Lung microvascular endothelial cell (primary cell): ENCODE data around the gene ZHX3. TPM values are rescaled to one million over a fixed set of nuclear protein-coding genes. Genes with fewer than 3 reads are reported as not detected.

Experiments
- DNase-seq, 2 donors: peaks; one replicate each; pipeline versions ENCODE4 v3.0.0 to v3.0.0-alpha.2; 2010; ENCODE audit warnings: low read depth in 2 of 2
- total RNA-seq: library from RNA; depleted of rRNA; stranded (reverse); fragments of >200 nt; gene quantifications from 2 replicates; pipeline ENCODE4 v1.2.1, GENCODE V29; 2014

Gene ZHX3, protein sequence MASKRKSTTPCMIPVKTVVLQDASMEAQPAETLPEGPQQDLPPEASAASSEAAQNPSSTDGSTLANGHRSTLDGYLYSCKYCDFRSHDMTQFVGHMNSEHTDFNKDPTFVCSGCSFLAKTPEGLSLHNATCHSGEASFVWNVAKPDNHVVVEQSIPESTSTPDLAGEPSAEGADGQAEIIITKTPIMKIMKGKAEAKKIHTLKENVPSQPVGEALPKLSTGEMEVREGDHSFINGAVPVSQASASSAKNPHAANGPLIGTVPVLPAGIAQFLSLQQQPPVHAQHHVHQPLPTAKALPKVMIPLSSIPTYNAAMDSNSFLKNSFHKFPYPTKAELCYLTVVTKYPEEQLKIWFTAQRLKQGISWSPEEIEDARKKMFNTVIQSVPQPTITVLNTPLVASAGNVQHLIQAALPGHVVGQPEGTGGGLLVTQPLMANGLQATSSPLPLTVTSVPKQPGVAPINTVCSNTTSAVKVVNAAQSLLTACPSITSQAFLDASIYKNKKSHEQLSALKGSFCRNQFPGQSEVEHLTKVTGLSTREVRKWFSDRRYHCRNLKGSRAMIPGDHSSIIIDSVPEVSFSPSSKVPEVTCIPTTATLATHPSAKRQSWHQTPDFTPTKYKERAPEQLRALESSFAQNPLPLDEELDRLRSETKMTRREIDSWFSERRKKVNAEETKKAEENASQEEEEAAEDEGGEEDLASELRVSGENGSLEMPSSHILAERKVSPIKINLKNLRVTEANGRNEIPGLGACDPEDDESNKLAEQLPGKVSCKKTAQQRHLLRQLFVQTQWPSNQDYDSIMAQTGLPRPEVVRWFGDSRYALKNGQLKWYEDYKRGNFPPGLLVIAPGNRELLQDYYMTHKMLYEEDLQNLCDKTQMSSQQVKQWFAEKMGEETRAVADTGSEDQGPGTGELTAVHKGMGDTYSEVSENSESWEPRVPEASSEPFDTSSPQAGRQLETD
- 5.9 and 6.5 TPM in 2 replicates for total RNA-seq

DNA sequence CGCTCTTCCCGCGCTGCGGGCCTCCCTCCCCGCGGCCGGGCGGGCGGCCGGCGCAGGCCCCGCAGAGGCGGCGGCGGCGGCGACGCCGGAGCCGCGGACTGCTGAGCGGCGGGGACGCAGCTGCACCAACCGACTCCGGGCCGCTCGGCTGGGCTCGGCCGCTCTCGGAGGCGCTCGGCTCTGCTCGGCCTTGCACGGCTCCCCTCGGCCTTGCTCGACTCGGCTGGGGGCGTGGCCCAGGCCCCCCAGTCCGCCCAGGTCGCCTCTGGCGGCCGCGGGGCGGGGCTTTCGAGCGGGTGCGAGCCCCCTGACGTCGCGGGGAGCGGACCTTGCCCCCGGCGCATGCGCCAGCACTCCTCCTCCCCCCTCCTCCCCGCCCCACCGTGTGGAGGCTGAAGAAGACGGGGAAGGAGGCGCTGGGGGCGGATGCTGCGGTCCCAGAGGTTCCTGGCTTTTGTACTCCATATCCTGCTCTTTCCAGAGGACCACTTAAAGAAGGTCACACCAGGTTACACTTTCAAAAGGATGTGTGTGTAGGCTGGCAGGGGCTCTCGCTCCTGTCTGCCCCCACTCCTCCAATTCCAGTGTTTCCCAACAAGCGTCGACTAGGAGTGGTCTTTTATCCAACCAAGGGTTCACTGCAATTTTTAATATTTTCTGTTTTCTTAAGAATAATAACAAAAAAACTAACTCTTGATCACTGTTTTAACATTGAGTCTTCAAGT lies at the start of gene ZHX3:
Gene ZHX3 (minus strand): TSS at position 186 of the 725 bp plus-strand sequence. CDS start 112,815 bp downstream, outside the sequence.
- peak; percentile 97 for DNase-seq

DNA sequence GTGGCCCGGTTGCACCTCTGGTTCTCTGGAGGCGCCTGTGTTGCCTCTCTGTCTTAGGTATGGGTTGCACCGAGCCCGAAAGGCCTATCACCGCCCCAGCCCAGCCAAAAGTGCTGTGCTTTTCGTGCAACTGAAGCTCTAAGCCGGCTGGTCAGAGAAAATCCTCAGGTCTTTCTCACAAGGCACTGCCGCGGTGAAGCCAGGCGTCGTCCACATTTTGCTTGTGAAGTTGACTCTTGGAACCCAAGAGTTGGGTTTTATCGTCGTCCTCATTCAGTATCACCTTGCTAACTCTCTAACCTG lies 49.8 kb upstream of the ZHX3 start:
- no peak for DNase-seq

DNA sequence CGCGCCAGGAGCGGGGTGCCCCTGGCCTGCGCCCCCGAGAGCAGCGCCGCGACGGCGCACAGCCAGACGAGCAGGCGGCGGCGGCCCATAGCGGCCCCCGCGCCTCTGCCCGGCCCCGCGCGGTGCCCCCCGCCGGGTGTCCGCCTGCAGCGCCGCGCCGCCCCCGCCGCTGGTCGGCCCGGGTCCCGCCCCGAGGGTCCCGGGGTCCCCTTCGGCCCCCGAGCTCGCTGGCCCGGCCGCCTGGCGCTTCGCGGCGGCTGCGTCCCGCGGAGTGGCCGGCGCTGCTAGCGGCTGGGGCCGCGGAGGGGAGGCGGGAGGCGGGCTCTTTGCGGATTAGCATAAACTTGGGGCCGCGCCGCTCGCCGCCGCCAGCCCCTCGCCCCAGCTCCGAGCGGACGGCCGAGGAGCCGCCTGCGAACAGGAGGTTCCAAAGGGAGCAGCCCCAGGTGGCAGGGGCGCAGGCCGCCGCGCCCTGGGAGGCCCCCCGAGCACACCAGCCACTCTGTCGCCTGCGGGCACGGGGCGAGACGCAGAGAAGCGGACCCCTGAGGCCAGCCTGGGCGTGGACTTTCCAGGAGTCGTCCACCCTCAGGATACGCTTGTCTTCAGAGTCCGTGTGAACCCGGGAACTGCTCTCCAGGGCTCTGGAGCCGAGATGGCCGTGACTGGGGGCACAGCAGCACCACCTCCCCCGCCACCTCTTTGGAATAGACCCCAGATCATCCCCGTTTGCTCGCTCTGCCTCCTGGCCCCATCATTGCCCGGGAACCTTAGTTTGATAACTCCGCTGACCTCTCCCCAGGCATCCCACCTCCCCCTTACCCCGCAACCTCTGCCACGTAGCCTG lies 49.2 kb upstream of the ZHX3 start, which contains the start of gene EMILIN3:
Gene EMILIN3 (minus strand): TSS at position 273 of the 847 bp plus-strand sequence. CDS start 184 bp downstream, at position 89.
- no peak for DNase-seq

DNA sequence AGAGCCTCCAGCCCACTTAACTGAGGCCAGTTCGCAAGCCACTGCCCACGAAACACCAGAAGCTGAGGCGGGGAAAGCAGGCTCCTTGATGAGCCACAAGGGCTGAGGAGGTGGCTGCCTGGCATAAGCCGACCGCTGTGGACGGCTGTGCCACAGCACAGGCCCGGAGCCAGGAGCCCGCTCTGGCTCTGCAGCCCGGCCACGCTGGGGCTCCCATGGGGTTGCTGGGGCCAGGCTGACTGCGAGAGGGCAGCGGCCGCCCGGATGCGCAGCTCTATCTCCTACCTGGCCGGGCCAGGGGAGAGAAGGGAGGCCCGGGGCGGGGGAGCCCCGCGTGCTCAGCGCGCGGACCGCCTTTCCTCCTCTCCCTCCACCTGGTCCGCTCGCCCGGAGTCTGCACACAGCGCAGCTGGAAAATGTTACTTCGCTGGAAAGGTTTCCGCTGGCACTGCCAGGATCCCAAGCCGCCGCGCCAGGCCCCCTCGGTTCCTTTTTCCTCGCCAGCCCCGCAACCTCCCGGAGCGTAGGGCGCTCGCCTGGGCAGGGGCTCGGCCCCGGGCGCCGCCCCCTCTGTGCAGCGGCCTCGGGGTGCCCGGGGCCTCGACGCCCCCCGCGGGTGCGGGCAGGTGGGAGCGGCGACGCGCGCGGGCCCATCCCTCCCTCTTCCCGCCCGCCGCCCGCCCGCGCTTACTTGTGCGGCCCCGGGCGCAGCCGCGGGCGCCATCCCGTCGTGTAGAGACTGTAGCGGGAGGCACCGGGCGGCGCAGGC lies 48.4 kb upstream of the ZHX3 start:
- DNase-seq = peak in 1 of 2 donors; percentile 29

DNA sequence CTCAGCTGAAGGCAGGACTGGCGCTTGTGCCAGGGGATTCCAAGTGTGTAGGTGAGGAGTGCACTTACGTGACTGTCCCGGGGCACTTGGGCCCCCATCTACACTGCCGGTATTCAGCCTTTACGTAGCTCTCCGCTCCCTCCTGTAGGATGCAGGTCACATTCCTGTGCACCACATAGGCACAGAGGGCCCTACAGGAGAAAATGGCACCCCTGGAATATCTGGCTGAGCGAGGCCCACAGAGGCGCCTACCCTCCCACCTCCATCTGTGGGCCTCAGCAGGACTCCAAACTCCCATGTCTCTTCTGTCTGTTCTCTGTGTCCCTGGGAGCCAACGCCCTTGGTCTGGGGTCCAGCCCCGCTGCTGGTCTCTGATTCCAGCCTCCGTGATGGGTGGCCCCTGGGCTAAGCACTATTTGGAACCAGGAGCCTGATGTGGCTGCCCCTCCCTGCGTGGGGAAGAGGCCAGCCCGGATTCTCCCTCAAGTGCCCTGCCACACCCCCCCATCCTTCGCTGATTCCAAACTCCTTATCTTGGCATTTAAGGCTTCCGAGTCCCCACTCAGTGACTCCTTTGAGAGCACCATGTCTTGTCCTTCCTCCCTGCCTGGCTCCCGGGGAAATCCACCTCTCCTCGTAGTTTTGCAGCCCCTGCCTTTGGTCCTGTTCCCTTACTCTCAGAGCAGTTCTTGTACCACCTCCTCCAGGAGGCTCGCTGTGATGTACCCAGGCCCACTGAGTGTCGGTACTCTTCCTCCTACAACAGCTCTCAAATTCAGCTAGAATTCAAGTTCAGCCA lies 47.6 kb upstream of the ZHX3 start:
- no peak for DNase-seq

DNA sequence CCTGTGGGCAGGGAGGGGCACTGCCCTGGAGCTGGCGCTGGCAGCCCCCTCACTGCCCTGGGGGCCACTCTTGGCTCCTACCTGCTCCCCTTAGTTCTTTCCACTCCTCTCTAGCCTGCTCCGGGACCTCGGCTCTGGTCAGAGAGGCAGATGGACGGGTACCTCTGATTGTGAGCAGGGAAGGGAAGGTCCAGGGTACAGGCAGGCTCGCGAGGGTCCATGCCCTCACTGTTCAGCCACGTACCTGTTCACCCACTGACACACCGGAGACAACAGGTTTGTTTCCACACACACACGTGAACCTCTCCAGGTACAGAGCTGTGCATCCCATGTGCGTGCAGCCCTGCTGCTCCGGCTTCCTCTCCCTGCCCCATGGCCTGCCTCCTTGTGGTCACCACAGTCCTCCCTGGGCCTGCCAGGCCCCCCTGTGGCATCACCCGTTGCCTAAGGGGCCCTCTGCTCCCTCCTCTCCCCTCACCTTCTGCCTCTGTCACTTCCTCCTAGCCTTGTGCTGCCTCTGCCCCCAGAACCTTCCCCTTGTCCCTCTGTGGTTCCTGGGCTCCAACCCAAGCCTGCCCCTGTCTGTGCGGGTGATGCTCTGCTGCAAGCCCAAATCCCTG lies 46.8 kb upstream of the ZHX3 start:
- no peak for DNase-seq

DNA sequence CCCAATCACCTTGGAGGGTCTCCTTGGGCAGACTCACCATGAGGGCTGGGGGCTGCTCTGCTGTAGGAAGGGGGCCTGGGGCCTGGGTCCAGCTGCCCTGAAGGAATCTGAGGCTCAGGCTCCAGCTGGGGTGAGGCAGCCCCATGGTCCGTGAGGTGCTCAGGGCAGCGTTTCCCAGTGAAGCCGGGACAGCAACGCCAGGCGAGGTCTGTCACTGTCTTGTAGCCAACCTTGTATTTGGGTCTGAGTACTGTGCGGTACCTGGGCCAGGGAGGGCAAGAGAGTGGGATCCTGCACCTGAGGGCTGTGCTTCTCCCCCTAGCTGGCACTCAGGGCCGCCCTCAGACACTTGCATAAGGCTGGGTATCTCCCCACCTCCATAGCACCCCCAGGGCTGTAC lies 46.1 kb upstream of the ZHX3 start:
- DNase-seq = no peak

DNA sequence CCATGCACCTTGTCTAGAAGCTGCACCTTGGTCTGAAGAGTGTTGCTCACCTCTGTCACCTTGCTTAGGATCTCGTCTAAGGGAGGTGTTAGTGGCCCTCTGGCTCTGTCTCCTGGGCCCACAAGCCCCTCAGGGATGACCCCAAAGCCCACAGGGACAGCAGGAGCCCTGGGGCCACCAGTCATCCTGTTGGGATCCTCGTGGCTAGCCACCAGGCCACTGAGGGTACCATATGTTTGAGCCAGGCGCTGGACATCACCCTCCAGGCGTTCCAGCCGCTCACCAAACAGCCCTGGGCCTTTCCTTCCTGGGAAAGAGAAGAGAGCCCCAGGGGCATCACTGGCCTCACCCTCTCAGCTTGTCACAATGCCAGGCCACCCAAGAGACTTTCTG lies 45.2 kb upstream of the ZHX3 start:
- DNase-seq = no peak

DNA sequence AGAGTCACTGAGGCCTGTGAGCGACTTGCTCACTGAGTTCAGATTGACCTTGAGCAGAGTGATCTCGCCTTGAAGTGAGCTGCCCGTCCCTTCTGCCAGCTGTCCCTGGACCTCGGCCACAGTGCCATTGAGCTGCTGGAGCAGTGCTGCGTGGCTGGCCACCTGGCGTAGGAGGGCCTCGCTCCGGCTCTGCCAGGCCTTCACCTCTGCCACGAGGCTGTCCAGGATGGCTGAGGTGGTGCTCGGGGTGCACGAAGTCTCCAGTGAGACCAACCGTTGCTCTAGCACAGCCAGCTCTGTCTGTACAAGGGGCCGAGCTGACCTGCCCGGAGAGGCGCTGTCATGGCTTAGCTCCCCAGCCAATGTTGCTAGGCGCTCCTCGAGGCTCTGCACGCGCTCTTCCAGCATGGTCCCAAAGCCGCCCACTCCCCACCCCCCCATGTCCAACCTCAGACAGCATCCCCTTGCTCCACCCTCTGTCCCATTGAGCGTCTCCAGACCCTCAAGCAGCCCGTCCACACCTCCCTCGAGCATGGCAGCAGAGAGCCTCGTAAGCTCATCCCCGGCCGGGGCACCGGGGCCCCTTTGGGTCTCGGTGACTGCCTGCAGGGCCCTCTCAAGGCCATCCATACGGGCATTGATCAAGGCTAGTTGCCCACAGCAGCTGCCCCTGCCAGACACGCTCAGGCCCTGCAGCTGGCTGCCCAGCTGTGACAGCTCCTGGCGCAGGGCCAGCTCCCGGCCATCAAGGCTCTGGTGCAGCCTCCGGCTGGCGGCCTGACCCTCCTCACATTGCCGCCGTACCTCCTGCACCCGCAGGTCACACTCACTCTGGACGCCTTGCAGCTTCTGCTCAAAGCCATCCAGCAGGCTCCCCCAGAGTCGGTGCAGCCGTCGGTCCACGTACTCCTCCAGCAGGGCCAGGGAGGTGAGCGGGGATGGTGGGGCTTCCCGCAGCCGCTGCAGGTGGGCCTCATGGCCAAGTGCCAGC lies 44.5 kb upstream of the ZHX3 start:
- DNase-seq = no peak

DNA sequence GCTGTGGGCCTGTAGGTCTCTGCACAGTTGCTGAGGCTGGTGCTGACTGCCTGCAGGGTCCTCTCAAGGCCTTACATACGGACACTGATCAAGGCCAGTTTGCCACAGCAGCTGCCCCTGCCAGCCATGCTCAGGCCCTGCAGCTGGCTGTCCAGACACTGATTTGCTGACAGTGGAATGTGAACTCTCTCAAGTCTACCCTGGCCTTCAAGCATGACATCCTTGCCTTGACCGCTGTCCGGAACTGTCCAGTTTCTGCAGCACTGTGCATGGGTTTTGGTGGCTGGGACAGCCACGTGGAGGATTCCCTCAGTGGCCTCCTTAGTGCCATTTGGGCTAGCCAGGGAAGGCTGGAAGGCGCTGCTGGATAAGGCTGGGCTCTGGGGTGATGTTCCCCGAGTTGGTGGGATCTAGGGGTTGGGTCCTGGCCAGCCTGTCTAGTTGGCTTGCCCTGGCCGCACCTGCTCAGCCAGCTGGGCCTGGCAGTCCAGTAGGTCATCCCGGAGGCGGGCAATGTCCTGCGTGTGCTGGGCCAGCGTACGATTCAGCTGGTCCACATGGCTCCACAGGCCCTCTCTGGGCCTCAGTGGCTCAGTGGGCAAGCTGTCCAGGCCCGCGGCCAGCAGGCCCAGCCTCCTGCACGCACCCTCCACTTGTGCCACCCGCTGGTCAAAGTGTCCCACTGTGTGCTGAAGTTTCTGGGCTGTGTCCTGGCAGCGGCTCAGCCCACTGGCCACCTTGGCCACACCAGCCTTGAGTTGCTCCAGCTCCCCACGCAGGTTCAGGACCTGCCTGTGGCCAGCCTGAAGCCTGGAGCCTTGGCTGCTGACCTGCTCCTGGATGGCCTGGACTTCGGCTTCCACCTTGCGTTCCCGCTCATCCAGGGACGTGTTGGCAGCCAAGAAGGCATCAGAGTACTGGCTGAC lies 43.6 kb upstream of the ZHX3 start:
- no peak for DNase-seq

DNA sequence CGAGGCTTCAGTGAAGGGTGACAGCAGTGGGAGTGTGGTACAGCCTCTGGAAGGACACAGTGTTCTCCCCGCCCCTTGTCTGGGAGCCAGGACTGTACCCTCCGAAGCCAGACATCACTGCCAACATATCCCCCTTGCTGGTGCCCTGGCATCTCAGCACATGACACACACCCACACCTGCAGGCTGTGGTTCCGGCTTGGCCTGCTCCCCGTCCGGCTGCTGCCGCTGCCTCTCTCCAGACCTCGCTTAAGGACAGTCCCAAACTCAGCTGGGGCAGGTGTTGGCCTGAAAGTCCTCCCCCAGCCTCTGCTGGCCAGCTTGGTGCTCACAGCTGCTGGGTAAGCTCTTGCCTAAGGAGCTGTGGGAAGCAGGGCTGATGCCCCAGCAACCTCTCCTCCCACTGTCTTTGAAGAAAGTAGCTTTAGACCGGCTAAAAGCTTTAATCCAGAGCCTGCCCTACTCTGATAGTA lies 42.0 kb upstream of the ZHX3 start:
- DNase-seq = no peak

DNA sequence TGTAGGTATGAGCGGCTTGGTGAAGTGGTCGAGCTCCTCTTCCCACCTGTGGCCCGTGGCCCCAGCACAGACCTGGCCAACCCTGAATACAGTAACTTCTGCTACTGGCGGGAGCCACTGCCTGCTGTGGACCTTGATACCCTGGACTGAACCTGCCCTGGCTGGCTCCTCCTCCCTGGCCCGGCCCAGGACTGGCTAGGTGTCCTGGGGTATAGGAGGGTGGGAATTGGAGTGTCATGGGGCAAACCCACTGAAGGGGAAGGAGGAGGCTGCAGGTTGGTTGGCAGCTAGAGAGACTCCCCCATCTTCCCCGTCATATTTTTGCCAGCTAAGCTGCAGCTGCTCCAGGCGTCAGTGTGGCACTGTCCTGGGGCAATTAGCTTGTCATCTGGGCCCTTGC lies 41.2 kb upstream of the ZHX3 start:
- DNase-seq = no peak

DNA sequence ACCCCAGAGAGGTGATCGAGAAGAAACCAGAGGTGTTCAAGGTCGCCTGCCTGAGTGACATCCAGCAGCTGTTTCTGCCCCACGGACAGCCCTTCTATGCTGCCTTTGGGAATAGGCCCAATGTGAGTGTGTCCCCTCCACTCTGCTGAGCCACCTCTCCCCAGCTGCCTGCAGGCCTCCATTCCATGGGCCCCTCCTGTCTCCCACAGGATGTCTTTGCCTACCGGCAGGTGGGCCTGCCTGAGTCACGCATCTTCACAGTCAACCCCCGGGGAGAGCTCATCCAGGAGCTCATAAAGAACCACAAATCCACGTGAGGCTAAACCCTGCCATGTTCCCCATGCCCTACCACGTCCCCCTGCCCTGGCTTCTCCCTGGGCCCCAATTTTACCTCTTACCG lies 40.7 kb upstream of the ZHX3 start:
- DNase-seq = no peak

DNA sequence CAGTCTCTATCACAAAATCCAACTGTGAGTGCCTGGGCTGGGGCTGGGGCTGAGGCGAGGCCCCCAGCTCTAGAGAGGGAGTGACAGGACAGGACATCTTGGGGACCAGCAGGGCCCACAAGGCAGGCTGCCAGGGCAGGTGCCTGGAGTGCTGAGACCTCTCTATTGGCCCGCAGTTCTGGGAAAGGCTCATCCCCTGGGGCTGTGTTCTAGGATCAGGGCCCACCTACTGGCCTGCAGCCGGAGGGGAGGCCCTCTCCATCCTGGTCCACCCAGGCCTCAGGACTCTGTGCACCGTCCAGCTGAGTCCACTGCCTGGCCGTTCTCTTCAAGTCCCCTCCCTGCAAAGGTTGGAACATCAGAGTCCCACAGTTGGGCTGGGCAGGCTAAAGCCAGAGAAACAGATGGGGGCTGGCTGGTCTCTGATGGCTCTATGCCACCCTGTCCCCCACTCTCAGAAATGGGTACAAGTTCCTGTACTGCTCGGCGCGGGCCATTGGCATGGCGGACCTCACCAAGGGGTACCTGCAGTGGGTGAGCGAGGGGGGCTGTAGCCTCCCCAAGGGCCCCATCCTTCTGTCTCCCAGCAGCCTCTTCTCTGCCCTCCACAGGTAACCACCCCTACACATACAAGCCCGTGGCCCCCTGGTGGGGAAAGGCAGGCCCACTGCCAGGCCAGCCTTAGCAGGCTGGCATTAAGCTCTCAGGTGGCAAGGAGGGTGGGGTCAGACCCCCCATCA lies 40.1 kb upstream of the ZHX3 start:
- no peak for DNase-seq

DNA sequence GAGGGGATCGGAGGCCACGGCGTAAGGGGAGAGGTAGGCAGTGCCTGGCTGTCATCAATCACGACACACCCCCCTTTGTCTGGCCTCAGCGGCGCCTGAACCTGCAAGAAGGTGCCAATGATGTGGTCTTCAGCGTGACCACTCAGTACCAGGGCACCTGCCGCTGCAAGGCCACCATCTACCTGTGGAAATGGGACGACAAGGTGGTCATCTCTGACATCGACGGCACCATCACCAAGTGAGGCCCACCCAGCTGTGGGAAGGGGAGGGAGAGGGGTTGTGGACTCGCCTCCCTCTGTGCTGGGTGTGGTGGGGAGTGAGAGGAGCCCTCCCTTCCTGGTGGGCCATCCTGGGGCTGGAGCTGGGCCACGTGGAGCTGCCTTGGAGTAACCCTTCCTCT lies 39.4 kb upstream of the ZHX3 start:
- DNase-seq = no peak
